HG02870 (cell line): ENCODE results near the gene CLEC7A.

Experiments
- ATAC-seq: cut with Tn5 transposase; IDR thresholded peaks from one replicate; pipeline ENCODE4 v1.9.1; 2021; ENCODE audit warnings: mild to moderate bottlenecking, moderate library complexity; ENCODE audit not compliant: unreplicated experiment

The CLEC7A gene

DNA sequence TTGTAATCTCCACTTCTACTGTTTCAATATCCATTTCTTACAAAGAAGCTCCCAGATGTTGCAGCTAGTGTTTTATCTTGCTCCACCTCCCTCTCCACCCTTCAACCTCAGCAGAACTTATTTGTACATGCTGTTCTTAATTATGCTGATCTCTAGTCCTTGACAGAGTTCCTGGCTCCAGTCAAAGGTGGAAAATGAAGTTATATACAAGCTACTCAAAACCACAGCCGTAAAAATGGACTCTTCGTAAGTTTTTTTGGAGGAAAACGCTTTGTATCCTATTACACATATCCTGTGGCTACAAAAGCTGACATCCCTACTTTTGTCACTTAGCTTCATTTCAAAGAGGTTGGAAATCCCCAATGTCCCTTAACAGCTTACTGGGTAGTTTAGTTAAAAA is 32.5 kb downstream of the CLEC7A start:
- ATAC-seq: no peak

DNA sequence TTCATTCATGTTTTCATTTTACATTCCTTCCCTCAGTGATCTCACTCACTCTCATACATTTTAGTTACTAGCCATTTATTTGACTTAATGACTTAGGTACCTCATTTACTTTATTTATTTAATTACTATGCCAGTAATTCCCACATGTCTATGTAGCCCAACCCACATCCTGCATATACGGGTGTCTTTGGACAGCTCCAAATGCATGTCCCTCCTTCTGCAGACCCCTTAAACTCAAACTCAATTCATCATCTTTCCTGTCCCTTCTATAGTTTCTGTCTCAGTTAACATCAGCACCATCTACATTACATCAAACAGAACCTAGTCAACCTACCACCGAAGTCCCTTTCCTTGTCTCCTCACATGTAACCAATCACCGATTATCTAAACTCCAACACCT is 34.0 kb downstream of the CLEC7A start:
- ATAC-seq: no peak

DNA sequence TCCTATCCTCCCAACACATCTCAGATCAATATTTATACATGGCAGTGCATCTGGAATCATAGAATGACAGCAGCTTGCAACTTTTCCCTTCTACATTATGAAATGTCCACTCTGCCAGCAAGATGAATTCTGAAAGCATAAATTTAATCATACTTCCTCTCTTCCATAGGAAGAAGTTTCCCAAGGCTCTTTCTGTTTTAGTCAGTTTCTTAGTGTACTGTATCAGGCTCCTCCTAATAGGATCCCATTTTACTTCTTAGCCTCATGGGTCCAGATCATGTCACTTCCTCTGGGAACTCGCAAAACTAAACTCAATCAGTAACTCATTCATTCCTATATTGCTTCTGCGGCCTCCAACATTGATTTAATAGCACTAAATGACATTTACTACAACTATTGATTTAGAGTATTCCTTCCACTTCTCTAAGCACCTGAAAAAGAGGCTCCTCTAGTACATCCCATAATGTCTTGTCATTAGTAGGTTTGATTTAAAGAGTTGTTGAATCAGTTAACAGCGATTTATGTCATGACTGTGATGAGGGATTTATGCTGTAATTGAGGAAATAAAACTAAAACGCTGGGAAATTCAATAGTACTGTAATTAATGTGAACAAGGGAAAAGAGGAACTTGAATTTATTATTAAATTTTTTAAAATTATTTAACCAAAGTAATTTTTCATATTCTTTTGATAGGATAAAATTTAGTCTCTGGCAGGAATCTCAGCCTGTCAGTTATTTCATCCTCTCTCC is 35.2 kb downstream of the CLEC7A start:
- no peak for ATAC-seq

DNA sequence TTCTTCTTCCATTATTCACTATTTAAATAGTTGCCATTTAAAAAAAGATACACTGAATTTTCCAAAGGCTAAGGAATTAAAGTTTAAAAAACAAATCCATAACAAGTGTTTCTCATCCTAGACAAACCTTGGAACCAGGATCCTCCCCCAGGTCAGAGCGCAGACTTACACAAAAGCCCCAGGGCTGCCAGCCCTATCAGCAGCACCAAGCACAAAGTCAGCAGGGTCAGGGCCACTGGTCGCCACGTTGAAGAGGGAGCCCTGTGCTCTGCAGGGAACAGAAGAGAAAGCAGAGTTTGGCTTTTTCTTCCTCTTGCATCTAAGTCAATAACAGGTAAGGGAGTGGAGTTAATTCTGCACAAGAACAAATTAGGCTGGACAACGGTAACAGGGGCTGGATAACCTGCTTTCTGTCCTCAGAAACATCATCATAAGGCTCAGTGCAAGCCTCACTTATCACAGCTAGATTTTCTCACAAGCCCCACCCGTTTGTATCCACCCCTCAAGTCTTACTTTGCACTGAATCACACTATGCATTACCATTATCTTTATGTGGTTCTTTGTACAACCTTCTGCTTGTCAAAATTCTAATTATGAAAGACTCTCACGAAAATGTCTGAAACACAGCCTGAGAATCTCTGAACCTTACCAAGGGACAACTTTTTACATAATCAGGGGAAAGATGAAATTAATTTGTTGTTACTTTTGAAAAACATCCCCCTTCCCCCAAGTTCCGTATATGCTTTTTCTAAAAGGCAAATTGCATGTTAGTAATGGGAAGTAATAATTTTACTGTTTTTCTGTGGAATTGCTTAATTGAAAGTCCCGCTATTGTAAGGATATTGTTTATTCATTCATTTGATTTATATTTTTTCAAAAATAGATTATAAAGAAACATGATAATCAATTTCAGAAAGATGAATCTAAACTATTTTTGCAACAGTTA is 40.8 kb downstream of the CLEC7A start:
- no peak for ATAC-seq

DNA sequence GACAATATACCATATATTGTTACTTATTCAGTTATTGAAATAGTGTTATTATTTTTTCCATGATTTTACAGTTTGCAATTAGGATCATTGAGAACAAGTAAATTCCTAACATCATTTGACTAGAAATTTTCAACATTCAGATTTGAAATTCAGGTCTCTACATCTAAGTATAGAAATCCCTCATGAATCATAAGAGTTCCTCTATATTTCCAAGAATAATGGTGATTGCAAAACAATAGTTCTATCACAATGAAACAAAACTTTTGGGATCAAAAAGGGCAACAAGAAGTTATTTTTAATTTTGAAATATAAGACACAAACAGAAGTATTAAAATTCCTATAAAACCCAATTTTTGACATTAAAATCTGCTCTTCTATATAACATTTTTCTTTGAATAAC is 42.0 kb downstream of the CLEC7A start:
- no peak for ATAC-seq

DNA sequence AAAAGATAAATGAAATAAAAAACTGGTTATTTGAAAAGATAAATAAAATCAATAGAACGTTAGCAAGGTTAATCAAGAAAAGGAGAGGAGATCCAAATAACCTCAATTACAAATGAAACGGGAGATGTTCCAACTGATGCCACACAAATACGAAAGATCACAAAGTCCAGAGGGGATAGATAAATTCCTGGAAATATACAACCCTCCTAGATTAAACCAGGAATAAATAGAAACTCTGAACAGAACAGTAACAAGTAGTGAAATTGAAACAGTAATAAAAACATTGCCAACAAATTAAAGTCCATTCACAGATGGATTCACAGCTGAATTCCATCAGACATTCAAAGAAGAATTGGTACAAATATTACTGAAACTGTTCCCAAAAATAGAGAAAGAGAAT is 43.6 kb downstream of the CLEC7A start:
- ATAC-seq: no peak

DNA sequence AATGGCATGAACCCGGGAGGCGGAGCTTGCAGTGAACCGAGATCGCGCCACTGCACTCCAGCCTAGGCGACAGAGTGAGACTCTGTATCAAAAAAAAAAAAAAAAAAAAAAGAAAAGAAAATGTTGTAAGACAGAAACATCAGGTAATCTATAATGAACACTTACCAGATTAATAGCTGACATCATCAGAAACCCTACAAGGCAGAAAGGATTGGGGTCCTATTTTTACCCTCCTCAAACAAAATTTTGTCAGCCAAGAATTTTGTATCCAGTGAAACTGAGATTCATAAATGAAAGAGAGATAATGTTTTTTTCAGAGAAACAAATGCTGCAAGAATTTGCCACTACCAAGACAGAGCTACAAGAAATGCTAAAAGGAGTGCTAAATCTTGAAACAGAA is 45.3 kb downstream of the CLEC7A start:
- ATAC-seq: no peak

DNA sequence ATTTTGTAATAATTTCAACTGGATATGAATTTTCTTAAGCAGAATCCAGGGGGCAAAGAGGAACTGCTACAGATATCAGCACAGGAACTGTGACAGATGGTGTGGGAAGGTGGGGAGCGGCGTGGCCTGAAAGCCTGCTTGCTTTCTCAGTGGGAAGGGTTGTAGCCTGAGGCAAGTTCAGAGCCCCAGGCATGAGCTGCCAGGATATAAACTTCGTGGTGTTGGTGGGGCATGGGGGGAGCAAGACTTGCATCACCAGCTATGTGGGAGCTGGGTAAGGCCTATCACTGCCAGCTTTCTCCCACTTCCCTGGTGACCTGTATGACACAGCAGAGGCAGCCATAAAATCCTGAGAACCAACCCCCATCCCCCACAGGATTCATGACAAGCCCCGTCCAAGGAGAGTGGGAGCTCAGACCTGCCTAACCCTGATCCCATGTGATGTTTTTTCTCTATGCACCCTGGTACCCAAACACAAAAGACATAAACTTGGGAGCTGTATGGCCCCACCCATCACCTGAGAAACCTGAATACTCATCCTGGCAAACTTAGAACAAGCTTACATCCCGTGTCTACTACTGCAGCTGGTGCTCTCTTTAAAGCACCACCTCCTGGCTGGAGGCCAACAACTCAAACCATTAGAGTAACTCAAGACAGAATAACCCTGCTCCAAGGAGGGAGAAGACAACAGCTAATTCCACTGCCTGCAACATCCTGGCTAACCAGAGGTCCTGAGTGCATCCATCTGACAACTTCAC is 47.7 kb downstream of the CLEC7A start:
- no peak for ATAC-seq

DNA sequence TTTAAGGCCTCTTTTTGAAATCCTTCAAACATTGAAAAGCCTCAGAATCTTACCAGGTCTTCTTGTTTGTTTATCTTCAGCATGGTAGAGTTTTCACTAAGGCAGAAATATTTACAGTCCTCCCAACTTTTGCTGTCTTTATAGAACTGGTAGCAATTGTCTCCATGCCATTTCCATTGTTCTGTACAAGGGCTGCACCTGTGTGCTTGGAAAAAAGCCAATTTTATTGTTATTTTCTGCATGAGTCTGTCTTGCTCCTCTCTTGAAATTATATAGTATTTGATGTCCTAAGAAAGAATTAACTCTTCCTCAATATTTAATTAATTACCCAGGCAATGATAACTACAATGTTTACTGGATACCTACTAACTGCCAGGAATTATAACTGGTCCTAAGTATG is 54.5 kb downstream of the CLEC7A start:
- ATAC-seq: no peak

DNA sequence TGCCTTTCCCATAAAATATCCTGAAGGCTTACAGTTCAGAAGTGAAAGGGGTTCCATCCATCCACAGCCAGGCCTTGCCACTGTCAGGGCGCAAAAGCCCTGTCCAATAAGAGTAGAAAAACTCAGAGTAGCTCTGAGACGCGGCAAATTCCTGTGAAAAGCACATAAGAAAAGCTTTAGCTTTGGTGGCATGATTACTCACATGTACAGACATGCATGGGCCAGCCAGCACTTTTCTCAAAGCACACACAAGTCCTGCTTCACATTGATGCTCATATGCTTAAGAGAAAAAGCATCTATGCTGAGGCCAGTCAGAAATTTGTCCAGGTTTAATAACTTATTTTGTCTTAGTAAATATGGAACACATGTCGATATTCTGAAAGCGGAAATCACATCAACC is 56.7 kb downstream of the CLEC7A start:
- ATAC-seq: no peak

DNA sequence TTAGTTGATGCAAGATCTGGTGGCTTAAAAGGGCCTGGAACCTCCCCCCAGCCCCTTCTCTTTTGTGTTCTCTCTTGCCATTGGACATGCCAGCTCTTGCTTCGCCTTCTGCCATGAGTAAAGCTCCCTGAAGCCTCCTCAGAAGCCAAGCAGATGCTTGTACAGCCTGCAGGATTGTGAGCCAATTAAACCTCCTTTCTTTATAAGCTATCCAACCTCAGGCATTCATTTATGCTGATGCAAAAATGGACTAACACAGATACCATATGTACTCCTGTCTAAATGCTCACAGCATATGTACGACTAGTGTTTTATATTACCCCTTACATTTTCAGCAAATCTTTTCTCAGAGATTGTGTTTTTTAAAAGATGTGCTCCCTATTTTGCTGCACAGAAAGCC is 57.9 kb downstream of the CLEC7A start:
- no peak for ATAC-seq

DNA sequence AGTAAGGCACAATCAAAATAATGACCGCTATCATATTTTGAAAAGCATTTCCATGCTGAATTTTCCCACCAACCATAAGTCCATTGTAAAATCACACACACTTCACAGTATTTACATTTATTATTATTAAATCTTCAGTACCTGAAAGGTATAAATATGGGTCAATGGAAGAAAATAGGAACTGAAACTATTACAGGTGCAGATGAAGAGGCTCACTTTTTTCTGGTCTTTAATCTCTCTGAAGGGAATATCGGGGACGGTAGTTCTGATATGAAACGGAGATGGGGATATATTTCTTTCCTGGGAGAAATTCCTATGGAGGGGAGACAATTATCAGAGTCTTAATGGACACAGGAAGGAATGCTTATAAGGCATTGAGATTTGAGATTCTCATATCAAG is 59.6 kb downstream of the CLEC7A start:
- ATAC-seq: no peak

DNA sequence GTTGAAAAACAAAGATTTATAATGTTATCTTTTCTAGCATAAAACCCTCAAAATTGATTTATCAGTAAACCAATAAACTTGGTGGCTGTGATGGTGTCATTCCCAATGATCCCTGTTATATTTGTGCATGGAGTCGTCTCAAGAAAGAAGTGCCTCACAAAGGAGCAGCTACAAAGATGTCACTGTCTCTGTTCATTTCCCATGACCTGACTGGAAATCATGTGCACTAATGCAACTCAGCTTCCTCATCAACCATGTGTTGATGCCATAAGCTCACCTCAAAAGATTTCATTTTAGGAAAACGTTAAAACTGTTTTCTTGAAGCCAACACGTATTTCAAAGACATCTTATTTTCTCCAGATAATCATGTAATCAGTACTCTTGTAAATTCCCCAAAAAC is 60.0 kb downstream of the CLEC7A start:
- no peak for ATAC-seq

DNA sequence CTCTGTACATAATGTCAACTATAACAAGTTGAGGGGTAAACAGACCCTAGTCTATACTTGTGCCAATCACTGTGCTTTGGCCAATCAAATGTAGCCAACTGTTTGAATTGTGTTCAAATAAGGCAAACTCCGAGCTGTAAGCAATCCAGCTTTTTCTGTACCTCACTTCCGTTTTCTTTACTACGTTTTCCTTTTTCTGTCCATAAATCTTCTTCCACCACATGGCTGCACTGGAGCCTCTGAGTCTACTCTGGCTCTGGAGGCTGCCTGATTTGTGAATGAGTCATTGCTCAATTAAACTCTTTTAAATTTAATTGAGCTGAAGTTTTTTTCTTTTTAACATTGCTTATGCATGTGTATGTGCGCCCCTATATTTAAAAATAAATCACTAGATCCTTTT is 60.9 kb downstream of the CLEC7A start:
- ATAC-seq: no peak

DNA sequence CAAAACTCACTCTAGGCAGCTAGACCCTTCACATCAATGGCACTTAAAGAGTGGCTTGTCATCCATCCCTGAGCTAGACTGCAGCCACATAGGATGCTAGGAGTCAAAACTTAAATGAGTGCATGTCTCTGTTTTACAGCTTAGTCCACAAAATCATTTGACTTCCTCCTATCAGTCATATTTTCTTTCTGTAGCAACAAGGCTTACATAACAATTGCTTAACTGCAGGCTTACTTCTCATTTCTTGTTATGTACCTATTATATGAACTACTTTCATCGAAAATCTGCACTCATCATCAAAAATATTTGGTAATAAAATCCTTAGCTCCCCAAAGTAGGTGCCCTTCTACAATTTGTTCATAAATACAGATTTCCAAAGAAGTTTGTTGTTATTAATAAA is 61.4 kb downstream of the CLEC7A start:
- ATAC-seq: no peak

DNA sequence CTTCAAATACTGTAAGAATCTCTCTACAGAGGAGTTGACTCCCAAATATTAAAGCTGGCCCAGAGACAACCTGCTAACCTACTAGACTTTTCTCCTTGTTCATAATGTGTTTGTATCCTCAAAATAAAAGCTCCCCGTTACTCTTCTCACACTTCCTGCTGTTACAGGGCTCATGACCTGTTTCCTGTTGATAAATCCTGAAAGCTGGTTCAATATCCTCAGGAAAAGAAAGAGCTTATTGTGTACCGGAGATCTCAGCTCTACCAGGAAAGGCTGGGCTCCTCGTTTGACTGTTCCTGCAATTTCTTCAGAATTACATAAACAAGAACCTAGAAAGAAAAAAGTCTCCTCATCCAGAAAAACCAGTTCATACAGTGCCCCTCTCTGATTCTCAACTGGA is 62.1 kb downstream of the CLEC7A start:
- no peak for ATAC-seq

DNA sequence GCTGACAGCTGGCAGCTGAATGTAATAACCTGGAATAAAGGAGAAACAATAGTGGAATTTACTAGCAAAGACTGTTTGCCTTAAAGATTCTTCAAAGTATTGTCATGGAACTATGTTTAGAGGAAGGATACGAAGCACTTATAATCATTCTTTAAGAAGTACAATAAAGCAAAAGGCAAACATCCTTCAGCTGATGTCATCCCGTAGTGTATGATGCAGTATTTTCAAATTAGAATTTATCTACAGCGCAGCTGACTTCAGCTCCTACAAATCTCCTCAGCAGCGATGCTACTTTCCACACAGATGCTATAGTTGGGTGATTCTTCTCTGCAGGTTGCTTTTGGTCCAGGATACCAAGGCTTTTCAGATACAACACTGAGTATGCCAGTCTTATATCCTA is 62.7 kb downstream of the CLEC7A start:
- ATAC-seq: no peak
